HepG2 (cell line): ENCODE data around the gene ACTR10. TPM values are rescaled to one million over a fixed set of nuclear protein-coding genes. Genes with fewer than 3 reads are reported as not detected.
A peak's percentile ranks its signal among the peaks of the same experiment; 100 is the strongest.

ENCODE experiments used
- GABPB1 ChIP-seq: IDR thresholded peaks from 2 replicates; pipeline ENCODE4 v1.6.1; 2016; ENCODE audit warnings: mild to moderate bottlenecking, missing genetic modification reagents, moderate library complexity, missing compliant biosample characterization
- HMG20A ChIP-seq: IDR thresholded peaks from 2 replicates; pipeline ENCODE4 v1.6.1; 2016; ENCODE audit warnings: borderline replicate concordance
- HNRNPK ChIP-seq: fragments of 200-400 bp; formaldehyde crosslinking; IDR thresholded peaks from 2 replicates; pipeline ENCODE4 v1.6.1; 2018; ENCODE audit warnings: low read length, low read depth, moderate library complexity, mild to moderate bottlenecking; ENCODE audit not compliant: poor library complexity, severe bottlenecking
- KDM4B ChIP-seq: sonication (generic); formaldehyde crosslinking; IDR thresholded peaks from 2 replicates; pipeline ENCODE4 v1.4.0; 2020; ENCODE audit warnings: missing genetic modification reagents
- NFE2 ChIP-seq: sonication (generic); formaldehyde crosslinking; IDR thresholded peaks from 2 replicates; pipeline ENCODE4 v1.4.0; 2020; ENCODE audit warnings: missing genetic modification reagents
- NFIC ChIP-seq: IDR thresholded peaks from 2 replicates; pipeline ENCODE4 v1.6.1; 2012; ENCODE audit warnings: mild to moderate bottlenecking, low read length, inconsistent platforms
- SALL2 ChIP-seq: sonication (generic); formaldehyde crosslinking; IDR thresholded peaks from 2 replicates; pipeline ENCODE4 v1.8.1; 2023; ENCODE audit warnings: mild to moderate bottlenecking, missing genetic modification reagents, inconsistent platforms
- SIX4 ChIP-seq: sonication (generic); formaldehyde crosslinking; IDR thresholded peaks from 2 replicates; pipeline ENCODE4 v1.4.0; 2020; ENCODE audit warnings: missing genetic modification reagents
- TEAD3 ChIP-seq: optimal IDR thresholded peaks from 2 replicates; pipeline ENCODE3; 2016; ENCODE audit warnings: borderline replicate concordance
- ZNF235 ChIP-seq: sonication (generic); formaldehyde crosslinking; IDR thresholded peaks from 2 replicates; pipeline ENCODE4 v1.8.1; 2023; ENCODE audit warnings: mild to moderate bottlenecking, missing genetic modification reagents, borderline replicate concordance
- ZNF343 ChIP-seq: sonication (generic); formaldehyde crosslinking; IDR thresholded peaks from 2 replicates; pipeline ENCODE4 v1.4.0; 2020; ENCODE audit warnings: mild to moderate bottlenecking, missing genetic modification reagents
- ZNF446 ChIP-seq: sonication (generic); formaldehyde crosslinking; IDR thresholded peaks from 2 replicates; pipeline ENCODE4 v1.5.0; 2020; ENCODE audit warnings: mild to moderate bottlenecking, missing genetic modification reagents
- ZNF709 ChIP-seq: sonication (generic); formaldehyde crosslinking; IDR thresholded peaks from 2 replicates; pipeline ENCODE4 v1.5.0; 2020; ENCODE audit warnings: mild to moderate bottlenecking, missing genetic modification reagents
- ZNF749 ChIP-seq: sonication (generic); formaldehyde crosslinking; IDR thresholded peaks from 2 replicates; pipeline ENCODE4 v1.8.0; 2022; ENCODE audit warnings: mild to moderate bottlenecking, missing genetic modification reagents, moderate library complexity, borderline replicate concordance
- ZNF788 ChIP-seq: sonication (generic); formaldehyde crosslinking; IDR thresholded peaks from 2 replicates; pipeline ENCODE4 v1.5.0; 2020; ENCODE audit warnings: mild to moderate bottlenecking, missing genetic modification reagents, borderline replicate concordance
- polyA plus RNA-seq, 8 experiments: library from polyadenylated mRNA; depleted of rRNA in 3 of 8; stranded (reverse) in 7 of 8; unstranded in 1 of 8; fragments of >200 nt; fragmentation: Illumina TruSeq in 4 of 8; extraction: Trizol in 4 of 8; gene quantifications; 2 replicates each; pipeline versions ENCODE4 v1.2.1 to v1.2.3, GENCODE V29; 2011 to 2016; ENCODE audit warnings: low read depth in 4 of 8, missing spikeins in 1 of 8, mixed read lengths in 1 of 8; ENCODE audit not compliant: insufficient read depth in 1 of 8
- total RNA-seq, 5 experiments: library from RNA; depleted of rRNA; stranded (reverse); fragments of >200 nt; fragmentation: Illumina TruSeq; extraction: Trizol; gene quantifications; 2 replicates each; pipeline ENCODE4 v1.2.3, GENCODE V29; 2016; ENCODE audit warnings: low read depth in 1 of 5
- TF ChIP-seq, protein P1 (sequence below): sonication (generic); formaldehyde crosslinking; IDR thresholded peaks from 2 replicates; pipeline ENCODE4 v1.5.0; 2020; ENCODE audit warnings: missing genetic modification reagents, mild to moderate bottlenecking, borderline replicate concordance
- TF ChIP-seq, protein P2 (sequence below): sonication (generic); formaldehyde crosslinking; IDR thresholded peaks from 2 replicates; pipeline ENCODE4 v1.5.0; 2020; ENCODE audit warnings: missing genetic modification reagents, mild to moderate bottlenecking, borderline replicate concordance
- TF ChIP-seq, protein P3 (sequence below): sonication (generic); formaldehyde crosslinking; IDR thresholded peaks from 2 replicates; pipeline ENCODE4 v1.8.1; 2023; ENCODE audit warnings: mild to moderate bottlenecking, missing genetic modification reagents
- TF ChIP-seq, protein P4 (sequence below), 2 experiments: sonication (generic) in 1 of 2; formaldehyde crosslinking in 1 of 2; IDR thresholded peaks; 2 replicates each; pipeline versions ENCODE4 v1.5.1 to v1.6.1; 2011 to 2020; ENCODE audit warnings: borderline replicate concordance in 1 of 2, low read depth in 1 of 2, low read length in 1 of 2, mild to moderate bottlenecking in 1 of 2, missing genetic modification reagents in 1 of 2, moderate library complexity in 1 of 2
- TF ChIP-seq, protein P5 (sequence below): sonication (generic); formaldehyde crosslinking; IDR thresholded peaks from 2 replicates; pipeline ENCODE4 v1.8.0; 2022; ENCODE audit warnings: mild to moderate bottlenecking, missing genetic modification reagents, moderate library complexity
- TF ChIP-seq, protein P6 (sequence below): sonication (generic); formaldehyde crosslinking; IDR thresholded peaks from 2 replicates; pipeline ENCODE4 v1.5.0; 2020; ENCODE audit warnings: mild to moderate bottlenecking, missing genetic modification reagents

Gene ACTR10
- total and polyA plus RNA-seq, 2 of the 13 experiments (the other 11 are each of a cell fraction or from before 2014, with no cell fraction given), result 30.0 to 41.3 TPM

DNA sequence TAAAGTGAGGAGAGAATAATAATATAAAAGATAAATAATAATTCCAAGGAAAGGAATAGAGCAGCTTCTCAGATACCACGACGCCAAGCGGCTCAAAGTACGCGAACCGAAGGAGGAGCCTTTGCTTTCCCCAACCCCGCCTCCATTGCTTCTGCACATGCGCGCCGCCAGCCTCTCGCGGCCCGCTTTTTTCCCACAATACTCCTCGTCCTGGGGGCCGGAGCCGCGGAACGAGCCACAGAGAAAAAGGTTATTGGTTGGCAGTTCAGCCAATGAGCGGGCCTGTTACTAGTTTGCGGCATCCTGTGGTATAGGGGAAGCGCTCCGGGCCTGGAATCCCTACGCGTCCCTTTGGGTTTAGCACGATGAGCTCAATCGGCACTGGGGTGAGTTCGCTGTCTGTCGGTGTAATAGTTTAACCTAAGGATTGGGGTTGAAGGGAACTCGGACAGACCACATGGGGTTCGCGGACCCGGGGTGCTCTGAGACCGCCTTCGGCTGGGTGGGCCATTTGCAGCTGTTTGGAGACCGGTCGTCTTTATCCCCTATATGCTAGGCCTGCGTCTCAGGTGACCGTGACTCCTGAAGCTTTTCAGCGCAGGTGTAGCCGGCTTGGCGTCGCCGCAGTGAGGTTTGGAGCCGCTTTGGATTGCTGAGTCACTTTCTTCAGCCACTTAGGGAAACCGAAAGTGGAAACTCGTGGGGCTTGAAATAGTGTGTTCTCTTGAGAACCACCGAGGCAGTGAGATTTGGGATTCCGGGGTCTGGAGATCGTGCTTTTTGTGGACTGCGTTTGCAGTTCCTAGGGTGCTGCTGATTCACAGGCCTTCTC, 44.8 kb downstream of the ACTR10 start, which contains the start of gene PSMA3 (continued):
- TF ChIP-seq NFE2 (CRISPR knock-in tag) (peak; percentile 71), GABPB1 (CRISPR knock-in tag) (peak; percentile 63), ZNF446 (no peak), NFIC (no peak), TEAD3 (peak; percentile 51), SIX4 (no peak), HMG20A (CRISPR knock-in tag) (no peak), ZNF343 (no peak), SALL2 (CRISPR knock-in tag) (no peak), ZNF709 (CRISPR knock-in tag) (no peak), HNRNPK (no peak), ZNF235 (CRISPR knock-in tag) (no peak), ZNF749 (CRISPR knock-in tag) (no peak), KDM4B (no peak), ZNF788 (CRISPR knock-in tag) (peak; percentile 64; the same call in 1 of the 2 replicates)
- TF ChIP-seq, protein P1, sequence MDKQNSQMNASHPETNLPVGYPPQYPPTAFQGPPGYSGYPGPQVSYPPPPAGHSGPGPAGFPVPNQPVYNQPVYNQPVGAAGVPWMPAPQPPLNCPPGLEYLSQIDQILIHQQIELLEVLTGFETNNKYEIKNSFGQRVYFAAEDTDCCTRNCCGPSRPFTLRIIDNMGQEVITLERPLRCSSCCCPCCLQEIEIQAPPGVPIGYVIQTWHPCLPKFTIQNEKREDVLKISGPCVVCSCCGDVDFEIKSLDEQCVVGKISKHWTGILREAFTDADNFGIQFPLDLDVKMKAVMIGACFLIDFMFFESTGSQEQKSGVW, result no peak
- TF ChIP-seq, protein P2, sequence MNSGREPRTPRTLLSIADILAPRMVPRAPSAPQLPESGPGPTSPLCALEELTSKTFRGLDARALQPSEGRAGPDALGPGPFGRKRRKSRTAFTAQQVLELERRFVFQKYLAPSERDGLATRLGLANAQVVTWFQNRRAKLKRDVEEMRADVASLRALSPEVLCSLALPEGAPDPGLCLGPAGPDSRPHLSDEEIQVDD (CRISPR knock-in tag), result no peak
- TF ChIP-seq, protein P3, sequence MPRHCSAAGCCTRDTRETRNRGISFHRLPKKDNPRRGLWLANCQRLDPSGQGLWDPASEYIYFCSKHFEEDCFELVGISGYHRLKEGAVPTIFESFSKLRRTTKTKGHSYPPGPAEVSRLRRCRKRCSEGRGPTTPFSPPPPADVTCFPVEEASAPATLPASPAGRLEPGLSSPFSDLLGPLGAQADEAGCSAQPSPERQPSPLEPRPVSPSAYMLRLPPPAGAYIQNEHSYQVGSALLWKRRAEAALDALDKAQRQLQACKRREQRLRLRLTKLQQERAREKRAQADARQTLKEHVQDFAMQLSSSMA (CRISPR knock-in tag), result peak; percentile 71; the same call in 1 of the 2 replicates
- TF ChIP-seq, protein P4, sequence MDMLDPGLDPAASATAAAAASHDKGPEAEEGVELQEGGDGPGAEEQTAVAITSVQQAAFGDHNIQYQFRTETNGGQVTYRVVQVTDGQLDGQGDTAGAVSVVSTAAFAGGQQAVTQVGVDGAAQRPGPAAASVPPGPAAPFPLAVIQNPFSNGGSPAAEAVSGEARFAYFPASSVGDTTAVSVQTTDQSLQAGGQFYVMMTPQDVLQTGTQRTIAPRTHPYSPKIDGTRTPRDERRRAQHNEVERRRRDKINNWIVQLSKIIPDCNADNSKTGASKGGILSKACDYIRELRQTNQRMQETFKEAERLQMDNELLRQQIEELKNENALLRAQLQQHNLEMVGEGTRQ (IDR thresholded peaks at IDR 0.05; ENCODE audit: low read depth, low read length), result no peak
- TF ChIP-seq, protein P4 (CRISPR knock-in tag; IDR thresholded peaks at IDR 0.05; ENCODE audit: borderline replicate concordance), result no peak
- TF ChIP-seq, protein P5, sequence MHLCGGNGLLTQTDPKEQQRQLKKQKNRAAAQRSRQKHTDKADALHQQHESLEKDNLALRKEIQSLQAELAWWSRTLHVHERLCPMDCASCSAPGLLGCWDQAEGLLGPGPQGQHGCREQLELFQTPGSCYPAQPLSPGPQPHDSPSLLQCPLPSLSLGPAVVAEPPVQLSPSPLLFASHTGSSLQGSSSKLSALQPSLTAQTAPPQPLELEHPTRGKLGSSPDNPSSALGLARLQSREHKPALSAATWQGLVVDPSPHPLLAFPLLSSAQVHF (CRISPR knock-in tag), result no peak
- TF ChIP-seq, protein P6, sequence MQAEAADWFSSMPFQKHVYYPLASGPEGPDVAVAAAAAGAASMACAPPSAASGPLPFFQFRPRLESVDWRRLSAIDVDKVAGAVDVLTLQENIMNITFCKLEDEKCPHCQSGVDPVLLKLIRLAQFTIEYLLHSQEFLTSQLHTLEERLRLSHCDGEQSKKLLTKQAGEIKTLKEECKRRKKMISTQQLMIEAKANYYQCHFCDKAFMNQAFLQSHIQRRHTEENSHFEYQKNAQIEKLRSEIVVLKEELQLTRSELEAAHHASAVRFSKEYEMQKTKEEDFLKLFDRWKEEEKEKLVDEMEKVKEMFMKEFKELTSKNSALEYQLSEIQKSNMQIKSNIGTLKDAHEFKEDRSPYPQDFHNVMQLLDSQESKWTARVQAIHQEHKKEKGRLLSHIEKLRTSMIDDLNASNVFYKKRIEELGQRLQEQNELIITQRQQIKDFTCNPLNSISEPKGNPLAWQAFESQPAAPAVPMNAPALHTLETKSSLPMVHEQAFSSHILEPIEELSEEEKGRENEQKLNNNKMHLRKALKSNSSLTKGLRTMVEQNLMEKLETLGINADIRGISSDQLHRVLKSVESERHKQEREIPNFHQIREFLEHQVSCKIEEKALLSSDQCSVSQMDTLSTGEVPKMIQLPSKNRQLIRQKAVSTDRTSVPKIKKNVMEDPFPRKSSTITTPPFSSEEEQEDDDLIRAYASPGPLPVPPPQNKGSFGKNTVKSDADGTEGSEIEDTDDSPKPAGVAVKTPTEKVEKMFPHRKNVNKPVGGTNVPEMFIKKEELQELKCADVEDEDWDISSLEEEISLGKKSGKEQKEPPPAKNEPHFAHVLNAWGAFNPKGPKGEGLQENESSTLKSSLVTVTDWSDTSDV (CRISPR knock-in tag), result no peak
